WTC11 (cell line): ENCODE results near the gene CNOT6.
A peak's percentile ranks its signal among the peaks of the same experiment; 100 is the strongest.

Experiments
- CREM ChIP-seq: sonication (generic); formaldehyde crosslinking; IDR thresholded peaks from 2 replicates; pipeline ENCODE4 v1.8.1; 2022; ENCODE audit warnings: mild to moderate bottlenecking, missing genetic modification reagents, moderate library complexity
- CTCF ChIP-seq: fragments of 200-600 bp; IDR thresholded peaks from 2 replicates; pipeline ENCODE4 v1.8.0; 2022; ENCODE audit warnings: antibody characterized with exemption
- IRF2 ChIP-seq: sonication (generic); formaldehyde crosslinking; IDR thresholded peaks from 2 replicates; pipeline ENCODE4 v1.8.0; 2022; ENCODE audit warnings: low read depth, missing genetic modification reagents, borderline replicate concordance
- RELA ChIP-seq: sonication (generic); formaldehyde crosslinking; IDR thresholded peaks from 2 replicates; pipeline ENCODE4 v1.8.1; 2022; ENCODE audit warnings: missing genetic modification reagents, mild to moderate bottlenecking, borderline replicate concordance
- SP1 ChIP-seq: sonication (generic); formaldehyde crosslinking; conservative IDR thresholded peaks from 2 replicates; pipeline ENCODE4 v1.8.1; 2022; ENCODE audit warnings: missing genetic modification reagents

GRCh38 chr5:180470966-180471582 lies 23.1 kb upstream of the CNOT6 start:
- TF ChIP-seq CTCF (peak; percentile 97), RELA (CRISPR knock-in tag) (no peak), SP1 (CRISPR knock-in tag) (no peak), IRF2 (CRISPR knock-in tag) (no peak), CREM (CRISPR knock-in tag) (no peak)
